ENCODE measurements around the gene CAMK2D.

Gene CAMK2D

DNA sequence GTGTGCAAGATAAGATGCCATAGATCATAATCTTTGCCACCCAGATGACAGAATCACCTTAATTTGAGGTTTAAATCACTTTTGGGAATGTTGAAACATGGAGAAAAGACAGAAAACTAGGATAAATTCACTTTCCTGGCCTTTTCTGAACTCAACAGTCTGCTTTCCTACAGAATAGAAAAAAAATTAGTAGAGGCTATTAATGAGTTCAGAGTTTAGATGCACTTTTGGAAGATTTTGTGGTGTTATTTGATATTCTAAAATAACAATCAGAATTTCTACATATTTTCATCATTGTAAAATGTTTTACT, 195.9 kb downstream of the CAMK2D start:
- H3K4me3 ChIP-seq (ENCODE audit: low read depth, low read length) = no peak overlapping the region
- no peak overlapping the region for H2BK120ac ChIP-seq (ENCODE audit: insufficient read depth, low read length, poor library complexity)
- H3K9ac ChIP-seq (ENCODE audit: low read length) = no peak overlapping the region
- no peak overlapping the region for H3K4me2 ChIP-seq (ENCODE audit: low read length)
- no peak overlapping the region for H4K91ac ChIP-seq (ENCODE audit: low read depth, low read length)
- H2AFZ ChIP-seq (ENCODE audit: insufficient read depth, low read length, poor library complexity) = no peak overlapping the region
- no peaks in the 10 kb centered on the region for H3K79me2 ChIP-seq (ENCODE audit: control insufficient read depth, insufficient read depth, low read length, poor library complexity)
- H3K4ac ChIP-seq (ENCODE audit: low read depth, low read length) = no peak overlapping the region
- no peak overlapping the region for H3K27ac ChIP-seq (ENCODE audit: low read depth, low read length)
- H2AK5ac ChIP-seq (ENCODE audit: low read length) = no peak overlapping the region
- H3K18ac ChIP-seq (ENCODE audit: low read length) = no peak overlapping the region
- no peak overlapping the region for H4K8ac ChIP-seq (ENCODE audit: low read depth, low read length)
- no peak for DNase-seq
- no peaks in the 10 kb centered on the region for H3K9me3 ChIP-seq (ENCODE audit: insufficient read depth, low read depth, low read length)
- peaks cover 2% of the 10 kb centered on the region for H3K79me1 ChIP-seq (ENCODE audit: low read length)
- no peak overlapping the region for H3K23ac ChIP-seq (ENCODE audit: low read length)
- no peak overlapping the region for H3K14ac ChIP-seq (ENCODE audit: low read length)
- no peak overlapping the region for H4K12ac ChIP-seq (ENCODE audit: low read depth, low read length)
- H2BK5ac ChIP-seq (ENCODE audit: low read depth, low read length, poor library complexity) = no peak overlapping the region
- no peak overlapping the region for H2BK12ac ChIP-seq (ENCODE audit: low read length)
- H3K27me3 ChIP-seq (ENCODE audit: insufficient read depth, low read length) = no peaks in the 10 kb centered on the region
- H3K4me1 ChIP-seq (ENCODE audit: control insufficient read depth in 1 of 2, insufficient read depth in 2 of 2, low read length in 2 of 2) = no peaks in the 10 kb centered on the region
- no peaks in the 10 kb centered on the region for H3K36me3 ChIP-seq (ENCODE audit: control insufficient read depth in 1 of 2, insufficient read depth in 2 of 2, low read length in 2 of 2)

DNA sequence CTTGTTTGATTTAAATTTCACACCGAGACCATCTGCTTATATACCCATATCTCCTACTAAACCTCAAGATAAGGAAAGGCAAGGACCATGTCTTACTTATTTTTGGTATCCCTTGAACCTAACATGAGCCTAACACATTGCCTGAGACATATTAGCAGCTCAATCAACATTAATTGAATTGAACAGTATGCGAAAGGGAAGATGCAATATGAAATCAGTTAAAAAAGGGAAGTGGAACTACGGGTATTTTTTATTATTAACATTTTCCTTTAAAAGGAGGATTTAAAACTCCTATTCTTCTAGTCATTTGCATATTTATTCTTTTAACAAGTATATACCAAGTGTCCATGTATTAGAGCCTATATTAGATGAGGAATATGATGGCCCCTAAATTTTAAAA, 197.0 kb downstream of the CAMK2D start:
- no peak for DNase-seq
- Histone ChIP-seq H3K4me3 (ENCODE audit: low read depth, low read length) (no peak overlapping the region), H3K36me3 (ENCODE audit: control insufficient read depth in 1 of 2, insufficient read depth in 2 of 2, low read length in 2 of 2) (no peaks in the 10 kb centered on the region), H4K12ac (ENCODE audit: low read depth, low read length) (no peak overlapping the region), H3K4me1 (ENCODE audit: control insufficient read depth in 1 of 2, insufficient read depth in 2 of 2, low read length in 2 of 2) (no peaks in the 10 kb centered on the region), H2BK120ac (ENCODE audit: insufficient read depth, low read length, poor library complexity) (no peak overlapping the region), H3K4ac (ENCODE audit: low read depth, low read length) (no peak overlapping the region), H3K9ac (ENCODE audit: low read length) (no peak overlapping the region), H3K27ac (ENCODE audit: low read depth, low read length) (no peak overlapping the region), H2AK5ac (ENCODE audit: low read length) (no peak overlapping the region), H4K91ac (ENCODE audit: low read depth, low read length) (no peak overlapping the region), H2BK5ac (ENCODE audit: low read depth, low read length, poor library complexity) (no peak overlapping the region), H3K23ac (ENCODE audit: low read length) (no peak overlapping the region), H3K9me3 (ENCODE audit: insufficient read depth, low read depth, low read length) (no peaks in the 10 kb centered on the region), H3K27me3 (ENCODE audit: insufficient read depth, low read length) (no peaks in the 10 kb centered on the region), H3K4me2 (ENCODE audit: low read length) (no peak overlapping the region), H3K79me2 (ENCODE audit: control insufficient read depth, insufficient read depth, low read length, poor library complexity) (no peaks in the 10 kb centered on the region), H3K14ac (ENCODE audit: low read length) (no peak overlapping the region), H3K79me1 (ENCODE audit: low read length) (peaks cover 2% of the 10 kb centered on the region), H3K18ac (ENCODE audit: low read length) (no peak overlapping the region), H4K8ac (ENCODE audit: low read depth, low read length) (no peak overlapping the region), H2AFZ (ENCODE audit: insufficient read depth, low read length, poor library complexity) (no peak overlapping the region), H2BK12ac (ENCODE audit: low read length) (no peak overlapping the region)
- WGBS (ENCODE audit: extremely low coverage, insufficient coverage, insufficient read length) = no CpG with 5 or more reads among the region's 3 CpGs

DNA sequence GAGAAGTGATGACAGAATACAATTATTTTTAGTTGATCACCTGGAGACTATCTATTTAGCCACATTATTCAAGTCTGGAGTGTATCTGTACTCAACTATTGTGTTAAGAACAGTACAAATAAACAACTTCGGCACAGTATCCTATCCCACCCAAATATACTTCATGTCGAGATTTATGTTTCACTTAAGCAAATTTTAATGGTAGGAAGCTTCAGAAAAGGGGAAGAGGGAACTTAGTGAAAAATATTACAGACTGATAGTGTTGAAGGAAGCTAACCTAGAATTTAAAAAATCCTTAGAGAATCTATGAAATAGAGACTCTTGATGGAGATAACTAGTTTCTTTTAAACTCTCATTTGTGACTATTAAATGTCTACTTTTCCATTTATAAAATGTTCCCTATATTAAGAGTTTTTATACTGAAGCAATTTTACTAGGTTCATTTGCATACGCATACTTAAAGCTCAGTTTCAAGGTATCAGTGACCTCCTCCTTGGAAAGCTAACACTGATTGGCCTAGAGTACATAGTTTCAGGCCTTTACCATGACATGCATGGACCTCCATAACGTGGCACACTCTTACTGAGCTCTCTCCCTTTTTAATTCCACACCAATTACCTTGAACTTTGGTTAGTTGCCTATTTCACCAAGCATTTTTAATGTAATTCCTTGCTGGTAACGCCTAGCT, 197.7 kb downstream of the CAMK2D start:
- Histone ChIP-seq H2BK5ac (ENCODE audit: low read depth, low read length, poor library complexity) (no peak overlapping the region), H2BK12ac (ENCODE audit: low read length) (no peak overlapping the region), H3K18ac (ENCODE audit: low read length) (no peak overlapping the region), H3K36me3 (ENCODE audit: control insufficient read depth in 1 of 2, insufficient read depth in 2 of 2, low read length in 2 of 2) (no peaks in the 10 kb centered on the region), H2AFZ (ENCODE audit: insufficient read depth, low read length, poor library complexity) (no peak overlapping the region), H3K27me3 (ENCODE audit: insufficient read depth, low read length) (no peaks in the 10 kb centered on the region), H4K8ac (ENCODE audit: low read depth, low read length) (no peak overlapping the region), H3K27ac (ENCODE audit: low read depth, low read length) (no peak overlapping the region), H3K4me3 (ENCODE audit: low read depth, low read length) (no peak overlapping the region), H4K12ac (ENCODE audit: low read depth, low read length) (no peak overlapping the region), H3K4me1 (ENCODE audit: control insufficient read depth in 1 of 2, insufficient read depth in 2 of 2, low read length in 2 of 2) (no peaks in the 10 kb centered on the region), H2AK5ac (ENCODE audit: low read length) (no peak overlapping the region), H3K79me1 (ENCODE audit: low read length) (peaks cover 2% of the 10 kb centered on the region), H3K9ac (ENCODE audit: low read length) (no peak overlapping the region), H3K79me2 (ENCODE audit: control insufficient read depth, insufficient read depth, low read length, poor library complexity) (no peaks in the 10 kb centered on the region), H3K9me3 (ENCODE audit: insufficient read depth, low read depth, low read length) (no peaks in the 10 kb centered on the region), H3K4ac (ENCODE audit: low read depth, low read length) (no peak overlapping the region), H2BK120ac (ENCODE audit: insufficient read depth, low read length, poor library complexity) (no peak overlapping the region), H3K14ac (ENCODE audit: low read length) (no peak overlapping the region), H3K4me2 (ENCODE audit: low read length) (no peak overlapping the region), H4K91ac (ENCODE audit: low read depth, low read length) (no peak overlapping the region), H3K23ac (ENCODE audit: low read length) (no peak overlapping the region)
- DNase-seq = no peak
- no CpG with 5 or more reads among the region's 5 CpGs for WGBS (ENCODE audit: extremely low coverage, insufficient coverage, insufficient read length)

DNA sequence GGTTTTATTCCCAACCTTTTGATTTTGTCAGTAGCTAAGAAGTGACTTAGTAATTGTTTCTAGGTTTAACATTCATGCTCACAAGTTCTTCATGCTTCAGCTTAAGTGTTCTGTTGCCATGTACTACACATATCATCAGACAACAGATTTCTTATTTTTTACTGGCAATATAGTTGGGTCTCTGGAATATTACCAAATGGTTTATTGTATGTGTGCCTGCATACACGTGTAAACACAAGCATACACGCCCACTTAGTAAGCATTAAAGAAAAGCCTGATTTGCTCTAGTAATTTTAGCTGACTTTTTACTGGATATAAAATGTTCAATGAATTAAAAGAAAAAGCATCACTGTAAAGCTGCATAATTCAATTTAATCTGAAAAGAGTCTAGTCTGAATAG, 199.8 kb downstream of the CAMK2D start:
- H2BK120ac ChIP-seq (ENCODE audit: insufficient read depth, low read length, poor library complexity) = no peak overlapping the region
- no peak overlapping the region for H4K8ac ChIP-seq (ENCODE audit: low read depth, low read length)
- H3K23ac ChIP-seq (ENCODE audit: low read length) = no peak overlapping the region
- H3K4me2 ChIP-seq (ENCODE audit: low read length) = no peak overlapping the region
- H3K4me3 ChIP-seq (ENCODE audit: low read depth, low read length) = no peak overlapping the region
- H3K4me1 ChIP-seq (ENCODE audit: control insufficient read depth in 1 of 2, insufficient read depth in 2 of 2, low read length in 2 of 2) = peaks cover 4% of the 10 kb centered on the region in 2 experiments
- no peak overlapping the region for H2BK5ac ChIP-seq (ENCODE audit: low read depth, low read length, poor library complexity)
- H3K4ac ChIP-seq (ENCODE audit: low read depth, low read length) = no peak overlapping the region
- H3K9ac ChIP-seq (ENCODE audit: low read length) = no peak overlapping the region
- H2AK5ac ChIP-seq (ENCODE audit: low read length) = no peak overlapping the region
- peaks cover 2% of the 10 kb centered on the region for H3K79me1 ChIP-seq (ENCODE audit: low read length)
- no peak overlapping the region for H3K27ac ChIP-seq (ENCODE audit: low read depth, low read length)
- H2AFZ ChIP-seq (ENCODE audit: insufficient read depth, low read length, poor library complexity) = no peak overlapping the region
- WGBS (ENCODE audit: extremely low coverage, insufficient coverage, insufficient read length) = no CpG with 5 or more reads among the region's 2 CpGs
- H3K14ac ChIP-seq (ENCODE audit: low read length) = no peak overlapping the region
- no peaks in the 10 kb centered on the region for H3K79me2 ChIP-seq (ENCODE audit: control insufficient read depth, insufficient read depth, low read length, poor library complexity)
- H3K9me3 ChIP-seq (ENCODE audit: insufficient read depth, low read depth, low read length) = no peaks in the 10 kb centered on the region
- no peak overlapping the region for H4K12ac ChIP-seq (ENCODE audit: low read depth, low read length)
- no peak overlapping the region for H2BK12ac ChIP-seq (ENCODE audit: low read length)
- H3K36me3 ChIP-seq (ENCODE audit: control insufficient read depth in 1 of 2, insufficient read depth in 2 of 2, low read length in 2 of 2) = peaks cover 0 to 2% of the 10 kb centered on the region in 2 experiments
- H3K27me3 ChIP-seq (ENCODE audit: insufficient read depth, low read length) = no peaks in the 10 kb centered on the region
- DNase-seq = no peak
- H4K91ac ChIP-seq (ENCODE audit: low read depth, low read length) = no peak overlapping the region
- no peak overlapping the region for H3K18ac ChIP-seq (ENCODE audit: low read length)

Measured in trophoblast cell (in vitro differentiated cells and primary cell).